B cell (primary cell): ENCODE data around the gene RGS6.

Experiments
- EZH2 ChIP-seq: IDR thresholded peaks from 2 replicates; pipeline ENCODE4 v1.6.1; 2012; ENCODE audit warnings: borderline replicate concordance, low read depth, mild to moderate bottlenecking, moderate library complexity, low read length; ENCODE audit not compliant: insufficient read depth, poor library complexity, severe bottlenecking
- TF ChIP-seq, protein P1 (sequence below): fragments of 200-600 bp; IDR thresholded peaks from one replicate; pipeline ENCODE4 v1.8.0; 2022; ENCODE audit warnings: antibody characterized with exemption, mild to moderate bottlenecking

DNA sequence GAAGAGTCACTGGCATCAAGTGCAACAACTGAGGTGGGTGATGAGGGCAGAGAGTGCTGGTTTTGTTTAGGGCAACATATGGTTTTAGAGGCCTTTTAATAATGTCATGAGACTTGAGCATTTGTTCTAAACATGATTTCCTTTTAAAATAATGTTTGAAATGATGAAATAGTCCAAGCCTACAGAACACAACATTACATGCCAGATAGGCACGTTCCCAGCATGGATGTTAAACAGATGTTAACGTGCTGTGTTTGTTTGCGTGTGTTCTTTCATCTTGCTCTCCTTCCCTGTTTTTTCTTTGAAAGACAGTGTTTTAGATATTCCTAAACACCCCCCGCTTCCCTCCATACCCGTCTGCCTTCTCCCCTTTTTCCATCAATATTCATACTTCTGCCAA, 82.3 kb downstream of the RGS6 start:
- TF ChIP-seq, protein P1, sequence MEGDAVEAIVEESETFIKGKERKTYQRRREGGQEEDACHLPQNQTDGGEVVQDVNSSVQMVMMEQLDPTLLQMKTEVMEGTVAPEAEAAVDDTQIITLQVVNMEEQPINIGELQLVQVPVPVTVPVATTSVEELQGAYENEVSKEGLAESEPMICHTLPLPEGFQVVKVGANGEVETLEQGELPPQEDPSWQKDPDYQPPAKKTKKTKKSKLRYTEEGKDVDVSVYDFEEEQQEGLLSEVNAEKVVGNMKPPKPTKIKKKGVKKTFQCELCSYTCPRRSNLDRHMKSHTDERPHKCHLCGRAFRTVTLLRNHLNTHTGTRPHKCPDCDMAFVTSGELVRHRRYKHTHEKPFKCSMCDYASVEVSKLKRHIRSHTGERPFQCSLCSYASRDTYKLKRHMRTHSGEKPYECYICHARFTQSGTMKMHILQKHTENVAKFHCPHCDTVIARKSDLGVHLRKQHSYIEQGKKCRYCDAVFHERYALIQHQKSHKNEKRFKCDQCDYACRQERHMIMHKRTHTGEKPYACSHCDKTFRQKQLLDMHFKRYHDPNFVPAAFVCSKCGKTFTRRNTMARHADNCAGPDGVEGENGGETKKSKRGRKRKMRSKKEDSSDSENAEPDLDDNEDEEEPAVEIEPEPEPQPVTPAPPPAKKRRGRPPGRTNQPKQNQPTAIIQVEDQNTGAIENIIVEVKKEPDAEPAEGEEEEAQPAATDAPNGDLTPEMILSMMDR = no peak
- no peak for TF ChIP-seq EZH2
